AG10803 (cell line): ENCODE results near the gene BCL10.

Experiments used
- DNase-seq: peaks from one replicate; pipeline ENCODE4 v3.0.0; 2010; ENCODE audit warnings: low read depth
- H3K4me3 ChIP-seq: 2 replicates; pipeline ENCODE4 v1.5.1; 2011; ENCODE audit warnings: mild to moderate bottlenecking, low read length, control low read depth
- CTCF ChIP-seq: conservative IDR thresholded peaks from 2 replicates; pipeline ENCODE4 v1.5.1; 2011; ENCODE audit warnings: mild to moderate bottlenecking, low read length, control low read depth, inconsistent platforms

The BCL10 gene

GRCh38 chr1:85289848-85290335 lies 13.5 kb upstream of the BCL10 start:
- no peak for DNase-seq
- H3K4me3 ChIP-seq, result no peak overlapping the region
- TF ChIP-seq CTCF, result no peak

GRCh38 chr1:85289207-85289847 lies 12.9 kb upstream of the BCL10 start:
- DNase-seq, result peak; percentile 83
- H3K4me3 ChIP-seq, result no peak overlapping the region
- TF ChIP-seq CTCF, result no peak

- no peak for TF ChIP-seq CTCF
- H3K4me3 ChIP-seq, result no peak overlapping the region
- no peak for DNase-seq
Measured at GRCh38 chr1:85284202-85284601, 7.8 kb upstream of the BCL10 start.

GRCh38 chr1:85283475-85284199 lies 7.2 kb upstream of the BCL10 start:
- DNase-seq, result no peak
- H3K4me3 ChIP-seq, result no peak overlapping the region
- no peak for TF ChIP-seq CTCF

GRCh38 chr1:85282424-85282823 lies 6.0 kb upstream of the BCL10 start:
- no peak overlapping the region for H3K4me3 ChIP-seq
- TF ChIP-seq CTCF, result no peak
- DNase-seq, result no peak

GRCh38 chr1:85280636-85281035 lies 4.2 kb upstream of the BCL10 start:
- DNase-seq, result peak; percentile 75
- H3K4me3 ChIP-seq, result no peak overlapping the region
- TF ChIP-seq CTCF, result no peak
